ENCODE data around the gene ERCC1.
"Not testable (repeated sequence)": the region's sequence is repeated elsewhere in the genome, so short reads cannot be mapped to it uniquely, and the experiment has no call there.

Gene ERCC1

GRCh38 chr19:45420356-45420755 is 3.4 kb downstream of the ERCC1 start:
- peak overlapping the region; percentile 86 for H3K27ac ChIP-seq

GRCh38 chr19:45419895-45420294 is 3.8 kb downstream of the ERCC1 start:
- H3K9me3 ChIP-seq = no peaks in the 10 kb centered on the region
- H3K27ac ChIP-seq = peak overlapping the region; percentile 86
- no peak for TF ChIP-seq Cebpa-rat (IDR thresholded peaks at IDR 0.05)
- no peaks in the 10 kb centered on the region for H3K27me3 ChIP-seq
- H3K9ac ChIP-seq = peak overlapping the region; percentile 65
- peak overlapping the region; percentile 93 for H3K4me2 ChIP-seq
- H3K4me3 ChIP-seq = peak overlapping the region; percentile 50; the same call in 1 of the 2 replicates
- peaks cover 16% of the 10 kb centered on the region for H4K20me1 ChIP-seq
- H3K36me3 ChIP-seq = peaks cover 43% of the 10 kb centered on the region
- H3K4me1 ChIP-seq = peaks cover 96% of the 10 kb centered on the region

More at GRCh38 chr19:45420356-45420755, 3.4 kb downstream of the ERCC1 start:
- Histone ChIP-seq H3K4me3 (peak overlapping the region; percentile 50; the same call in 1 of the 2 replicates), H3K36me3 (peaks cover 41% of the 10 kb centered on the region), H3K9me3 (no peaks in the 10 kb centered on the region), H3K27me3 (no peaks in the 10 kb centered on the region), H3K4me1 (peaks cover 96% of the 10 kb centered on the region), H4K20me1 (peaks cover 16% of the 10 kb centered on the region), H3K9ac (peak overlapping the region; percentile 65), H3K4me2 (peak overlapping the region; percentile 93)
- TF ChIP-seq Cebpa-rat (IDR thresholded peaks at IDR 0.05) = no peak

- H3K9me3 ChIP-seq = no peaks in the 10 kb centered on the region
- peaks cover 96% of the 10 kb centered on the region for H3K4me1 ChIP-seq
- TF ChIP-seq Cebpa-rat (IDR thresholded peaks at IDR 0.05) = no peak
- H3K36me3 ChIP-seq = peaks cover 48% of the 10 kb centered on the region
- peaks cover 16% of the 10 kb centered on the region for H4K20me1 ChIP-seq
- H3K27ac ChIP-seq = peak overlapping the region; percentile 86
- no peaks in the 10 kb centered on the region for H3K27me3 ChIP-seq
- peak overlapping the region; percentile 93 for H3K4me2 ChIP-seq
- H3K4me3 ChIP-seq = peak overlapping the region; percentile 50
- peak overlapping the region; percentile 68 for H3K9ac ChIP-seq
Observed at GRCh38 chr19:45419396-45419795, 4.3 kb downstream of the ERCC1 start.

- H3K27me3 ChIP-seq = no peaks in the 10 kb centered on the region
- peak overlapping the region; percentile 86 for H3K27ac ChIP-seq
- H3K36me3 ChIP-seq = peaks cover 52% of the 10 kb centered on the region
- H3K9me3 ChIP-seq = no peaks in the 10 kb centered on the region
- peak overlapping the region; percentile 93 for H3K4me2 ChIP-seq
- H3K9ac ChIP-seq = peak overlapping the region; percentile 68
- no peak for TF ChIP-seq Cebpa-rat (IDR thresholded peaks at IDR 0.05)
- peaks cover 96% of the 10 kb centered on the region for H3K4me1 ChIP-seq
- peak overlapping the region; percentile 50 for H3K4me3 ChIP-seq
- peaks cover 16% of the 10 kb centered on the region for H4K20me1 ChIP-seq
Observed at GRCh38 chr19:45418802-45419201, 4.9 kb downstream of the ERCC1 start.

DNA sequence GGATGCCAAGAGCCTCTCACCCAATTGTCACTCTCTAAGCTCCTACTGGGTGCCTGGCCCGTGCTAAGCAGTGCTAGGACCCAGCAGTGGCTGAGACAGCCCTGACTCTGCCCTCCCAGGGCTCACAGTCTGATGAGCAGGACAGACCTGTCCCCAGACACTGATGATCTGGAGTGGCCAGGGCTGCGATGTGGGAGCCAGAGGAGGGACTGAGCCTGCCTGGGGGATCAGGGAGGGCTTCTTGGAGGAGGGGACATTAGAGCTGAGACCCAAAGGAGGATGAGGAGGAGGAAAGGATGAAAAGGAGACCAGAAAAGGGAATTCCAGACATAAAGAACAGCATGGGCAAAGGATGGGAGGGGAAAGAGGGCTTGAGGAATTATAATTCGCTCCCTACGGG is 6.6 kb downstream of the ERCC1 start:
- Histone ChIP-seq H3K4me2 (peak overlapping the region; percentile 93), H4K20me1 (peaks cover 6% of the 10 kb centered on the region), H3K9me3 (no peaks in the 10 kb centered on the region), H3K9ac (peak overlapping the region; percentile 53), H3K4me3 (no peak overlapping the region), H3K27me3 (no peaks in the 10 kb centered on the region), H3K4me1 (peaks cover 95% of the 10 kb centered on the region), H3K36me3 (peaks cover 69% of the 10 kb centered on the region), H3K27ac (peak overlapping the region; percentile 86)
- TF ChIP-seq Cebpa-rat (IDR thresholded peaks at IDR 0.05) = no peak

DNA sequence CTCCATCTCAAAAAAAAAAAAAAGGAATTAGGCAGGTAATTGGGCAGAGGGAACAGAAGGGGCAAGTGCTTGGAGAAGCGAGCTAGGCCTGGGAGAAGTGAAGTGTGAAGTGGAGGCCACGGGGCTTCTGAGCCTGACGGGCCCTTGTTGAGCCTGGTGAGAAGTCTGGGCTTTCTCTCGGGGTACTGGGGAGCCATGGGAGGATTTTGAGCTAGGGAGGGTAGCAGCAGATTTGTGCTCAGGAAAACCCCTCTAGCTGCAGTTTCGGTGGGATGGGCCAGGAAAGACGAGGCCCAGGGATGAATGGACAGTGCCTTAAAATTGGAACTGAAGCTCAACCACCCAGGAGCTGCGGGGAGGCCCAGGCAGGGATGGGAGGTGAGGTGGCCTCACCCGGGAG is 9.2 kb downstream of the ERCC1 start:
- H3K9ac ChIP-seq = peak overlapping the region; percentile 61; the same call in 1 of the 2 replicates
- no peaks in the 10 kb centered on the region for H3K9me3 ChIP-seq
- H3K27ac ChIP-seq = peak overlapping the region; percentile 79
- H3K4me2 ChIP-seq = peak overlapping the region; percentile 80
- H3K27me3 ChIP-seq = no peaks in the 10 kb centered on the region
- peaks cover 78% of the 10 kb centered on the region for H3K4me1 ChIP-seq
- peaks cover 69% of the 10 kb centered on the region for H3K36me3 ChIP-seq
- no peak for TF ChIP-seq Cebpa-rat (IDR thresholded peaks at IDR 0.05)
- H3K4me3 ChIP-seq = no peak overlapping the region
- peaks cover 6% of the 10 kb centered on the region for H4K20me1 ChIP-seq

DNA sequence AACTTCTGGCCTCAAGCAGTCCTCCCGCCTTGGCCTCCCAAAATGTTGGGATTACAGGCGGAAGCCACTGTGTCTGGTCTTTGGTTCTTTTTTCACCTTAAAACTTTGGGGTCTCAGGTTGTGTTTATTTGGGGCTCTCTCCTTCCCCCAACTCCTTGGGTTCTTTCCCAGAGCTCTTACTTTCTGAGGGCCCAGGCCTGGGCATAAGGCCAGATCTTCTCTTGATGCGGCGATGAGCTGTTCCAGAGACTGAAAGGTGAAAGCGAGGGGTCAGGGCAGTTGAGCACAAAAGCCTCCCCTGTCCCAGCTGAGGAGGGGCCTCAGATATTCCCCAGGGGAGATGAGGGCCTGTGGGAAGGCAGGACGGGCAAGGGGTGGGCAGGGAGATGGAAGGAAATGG is 10.2 kb downstream of the ERCC1 start:
- H3K9ac ChIP-seq = peak overlapping the region; percentile 61
- no peaks in the 10 kb centered on the region for H3K9me3 ChIP-seq
- no peak overlapping the region for H3K4me3 ChIP-seq
- no peak for TF ChIP-seq Cebpa-rat (IDR thresholded peaks at IDR 0.05)
- H3K27ac ChIP-seq = peak overlapping the region; percentile 79
- H3K4me2 ChIP-seq = peak overlapping the region; percentile 80
- peaks cover 79% of the 10 kb centered on the region for H3K36me3 ChIP-seq
- H4K20me1 ChIP-seq = peaks cover 9% of the 10 kb centered on the region
- no peaks in the 10 kb centered on the region for H3K27me3 ChIP-seq
- peaks cover 78% of the 10 kb centered on the region for H3K4me1 ChIP-seq

DNA sequence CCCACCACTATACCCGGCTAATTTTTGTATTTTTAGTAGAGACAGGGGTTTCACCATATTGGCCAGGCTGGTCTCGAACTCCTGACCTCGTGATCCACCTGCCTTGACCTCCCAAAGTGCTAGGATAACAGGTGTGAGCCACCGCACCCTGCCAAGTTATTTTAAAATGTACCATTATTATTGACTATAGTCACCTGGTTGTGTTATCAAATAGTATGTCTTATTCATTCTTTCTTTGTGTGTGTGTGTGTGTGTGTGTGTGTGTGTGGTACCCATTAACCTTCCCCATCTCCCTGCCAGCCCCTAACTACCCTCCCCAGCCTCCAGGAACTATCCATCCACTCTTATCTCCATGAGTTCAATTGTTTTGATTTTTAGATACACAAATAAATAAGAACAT is 13.4 kb downstream of the ERCC1 start:
- H3K36me3 ChIP-seq = peaks cover 58% of the 10 kb centered on the region
- H3K4me2 ChIP-seq = peak overlapping the region; percentile 33
- H3K27me3 ChIP-seq, H3K9me3 ChIP-seq, H3K27ac ChIP-seq, H3K9ac ChIP-seq, H3K4me3 ChIP-seq: not testable (repeated sequence)
- peaks cover 17% of the 10 kb centered on the region for H4K20me1 ChIP-seq
- H3K4me1 ChIP-seq = peaks cover 60% of the 10 kb centered on the region

- H3K4me2 ChIP-seq = peak overlapping the region; percentile 33
- no peaks in the 10 kb centered on the region for H3K9me3 ChIP-seq
- H3K4me3 ChIP-seq = no peak overlapping the region
- H3K9ac ChIP-seq = peak overlapping the region; percentile 35; the same call in 1 of the 2 replicates
- H3K36me3 ChIP-seq = peaks cover 52% of the 10 kb centered on the region
- peaks cover 7% of the 10 kb centered on the region for H3K27me3 ChIP-seq
- peaks cover 23% of the 10 kb centered on the region for H4K20me1 ChIP-seq
- no peak overlapping the region; the same call in 1 of the 2 replicates for H3K27ac ChIP-seq
- no peak for TF ChIP-seq Cebpa-rat (IDR thresholded peaks at IDR 0.05)
- H3K4me1 ChIP-seq = peaks cover 60% of the 10 kb centered on the region
Observed at GRCh38 chr19:45409557-45409920, 14.2 kb downstream of the ERCC1 start.

- peak overlapping the region; percentile 35; the same call in 1 of the 2 replicates for H3K9ac ChIP-seq
- peak overlapping the region; percentile 33 for H3K4me2 ChIP-seq
- H3K9me3 ChIP-seq = no peaks in the 10 kb centered on the region
- peaks cover 60% of the 10 kb centered on the region for H3K4me1 ChIP-seq
- peaks cover 13% of the 10 kb centered on the region for H3K27me3 ChIP-seq
- no peak overlapping the region for H3K4me3 ChIP-seq
- peak overlapping the region; percentile 46; the same call in 1 of the 2 replicates for H3K27ac ChIP-seq
- H3K36me3 ChIP-seq = peaks cover 49% of the 10 kb centered on the region
- peaks cover 29% of the 10 kb centered on the region for H4K20me1 ChIP-seq
- no peak for TF ChIP-seq Cebpa-rat (IDR thresholded peaks at IDR 0.05)
Observed at GRCh38 chr19:45408830-45409556, 14.7 kb downstream of the ERCC1 start.

Data from BLaER1 (cell line).